OCI-LY3 (cell line): ENCODE results near the gene INO80D.

Experiments used
- H2AFZ ChIP-seq: fragments of 200-600, 300-600 bp; shearing (Covaris generic); 2 replicates; pipeline ENCODE4 v1.6.0; 2014; ENCODE audit warnings: antibody characterized with exemption, low read depth, low read length
- H3K27ac ChIP-seq: fragments of 200-600, 300-600 bp; sonication (generic); 2 replicates; pipeline ENCODE4 v1.5.1; 2014; ENCODE audit warnings: mild to moderate bottlenecking, low read length, moderate library complexity, mixed read lengths
- H3K27me3 ChIP-seq: fragments of 200-600, 300-600 bp; sonication (generic); 2 replicates; pipeline ENCODE4 v1.6.1; 2014; ENCODE audit warnings: low read depth, low read length, mixed read lengths
- H3K36me3 ChIP-seq: fragments of 200-600, 300-600 bp; sonication (generic); replicated peaks from 2 replicates; pipeline ENCODE3; 2014; ENCODE audit warnings: low read depth, low read length, mixed read lengths
- H3K4me1 ChIP-seq: fragments of 300-600, 200-600 bp; sonication (generic); 2 replicates; pipeline ENCODE4 v1.6.1; 2014; ENCODE audit warnings: low read length, mixed read lengths
- H3K4me2 ChIP-seq: fragments of 200-600, 300-600 bp; sonication (generic); 2 replicates; pipeline ENCODE4 v1.6.1; 2014; ENCODE audit warnings: low read length, mixed read lengths
- H3K4me3 ChIP-seq: fragments of 300-600, 200-600 bp; sonication (generic); 2 replicates; pipeline ENCODE4 v1.5.1; 2014; ENCODE audit warnings: antibody characterized with exemption, mild to moderate bottlenecking, low read length, moderate library complexity
- H3K79me2 ChIP-seq: fragments of 300-600, 200-600 bp; shearing (Covaris generic); 2 replicates; pipeline ENCODE4 v1.6.1; 2014; ENCODE audit warnings: mild to moderate bottlenecking, low read length, mixed read lengths
- H3K9ac ChIP-seq: fragments of 300-600, 200-600 bp; shearing (Covaris generic); 2 replicates; pipeline ENCODE4 v1.6.0; 2014; ENCODE audit warnings: mild to moderate bottlenecking, low read length, moderate library complexity
- H3K9me3 ChIP-seq: fragments of 200-600, 300-600 bp; shearing (Covaris generic); 2 replicates; pipeline ENCODE4 v1.6.1; 2014; ENCODE audit warnings: low read length, mixed read lengths; ENCODE audit not compliant: insufficient read depth
- H4K20me1 ChIP-seq: fragments of 200-600, 300-600 bp; sonication (generic); 2 replicates; pipeline ENCODE4 v1.6.1; 2016; ENCODE audit warnings: low read length, mixed read lengths; ENCODE audit not compliant: insufficient read depth
- EZH2phosphoT487 ChIP-seq: fragments of 200-600 bp; shearing (Covaris generic); IDR thresholded peaks from 2 replicates; pipeline ENCODE4 v1.6.1; 2018; ENCODE audit warnings: antibody characterized with exemption, mixed run types, low read depth
- TF ChIP-seq, protein P1 (sequence below): fragments of 200-600, 300-600 bp; sonication (generic); IDR thresholded peaks from 2 replicates; pipeline ENCODE4 v1.5.1; 2014; ENCODE audit warnings: antibody characterized with exemption, low read length, low read depth

Gene INO80D

GRCh38 chr2:205969584-205969983 lies 116.4 kb downstream of the INO80D start:
- Histone ChIP-seq H3K4me3 (0 out of 2 replicates have a peak overlapping the region, but pooled peaks have one; percentile 26), H3K4me2 (peak overlapping the region; percentile 53), H3K36me3 (no peaks in the 10 kb centered on the region), H3K79me2 (no peaks in the 10 kb centered on the region), H3K27ac (peak overlapping the region; percentile 26; the same call in 1 of the 2 replicates), H3K9me3 (no peaks in the 10 kb centered on the region), H2AFZ (no peak overlapping the region), H3K4me1 (peaks cover 54% of the 10 kb centered on the region), H3K27me3 (no peaks in the 10 kb centered on the region), H4K20me1 (no peaks in the 10 kb centered on the region), H3K9ac (no peak overlapping the region)
- TF ChIP-seq, protein P1, sequence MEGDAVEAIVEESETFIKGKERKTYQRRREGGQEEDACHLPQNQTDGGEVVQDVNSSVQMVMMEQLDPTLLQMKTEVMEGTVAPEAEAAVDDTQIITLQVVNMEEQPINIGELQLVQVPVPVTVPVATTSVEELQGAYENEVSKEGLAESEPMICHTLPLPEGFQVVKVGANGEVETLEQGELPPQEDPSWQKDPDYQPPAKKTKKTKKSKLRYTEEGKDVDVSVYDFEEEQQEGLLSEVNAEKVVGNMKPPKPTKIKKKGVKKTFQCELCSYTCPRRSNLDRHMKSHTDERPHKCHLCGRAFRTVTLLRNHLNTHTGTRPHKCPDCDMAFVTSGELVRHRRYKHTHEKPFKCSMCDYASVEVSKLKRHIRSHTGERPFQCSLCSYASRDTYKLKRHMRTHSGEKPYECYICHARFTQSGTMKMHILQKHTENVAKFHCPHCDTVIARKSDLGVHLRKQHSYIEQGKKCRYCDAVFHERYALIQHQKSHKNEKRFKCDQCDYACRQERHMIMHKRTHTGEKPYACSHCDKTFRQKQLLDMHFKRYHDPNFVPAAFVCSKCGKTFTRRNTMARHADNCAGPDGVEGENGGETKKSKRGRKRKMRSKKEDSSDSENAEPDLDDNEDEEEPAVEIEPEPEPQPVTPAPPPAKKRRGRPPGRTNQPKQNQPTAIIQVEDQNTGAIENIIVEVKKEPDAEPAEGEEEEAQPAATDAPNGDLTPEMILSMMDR = no peak
- TF ChIP-seq EZH2phosphoT487 = no peak

- H3K9ac ChIP-seq = no peak overlapping the region
- peak overlapping the region; percentile 45 for H3K4me2 ChIP-seq
- H3K27ac ChIP-seq = peak overlapping the region; percentile 13; the same call in 1 of the 2 replicates
- no peaks in the 10 kb centered on the region for H3K9me3 ChIP-seq
- H2AFZ ChIP-seq = no peak overlapping the region
- no peaks in the 10 kb centered on the region for H3K27me3 ChIP-seq
- peaks cover 59% of the 10 kb centered on the region for H3K4me1 ChIP-seq
- no peaks in the 10 kb centered on the region for H3K36me3 ChIP-seq
- no peaks in the 10 kb centered on the region for H4K20me1 ChIP-seq
- no peaks in the 10 kb centered on the region for H3K79me2 ChIP-seq
- H3K4me3 ChIP-seq = peak overlapping the region; percentile 11
- no peak for TF ChIP-seq EZH2phosphoT487
- TF ChIP-seq, protein P1 = no peak
These were observed 118.4 kb downstream of the INO80D start for GRCh38 chr2:205967391-205968075.

DNA sequence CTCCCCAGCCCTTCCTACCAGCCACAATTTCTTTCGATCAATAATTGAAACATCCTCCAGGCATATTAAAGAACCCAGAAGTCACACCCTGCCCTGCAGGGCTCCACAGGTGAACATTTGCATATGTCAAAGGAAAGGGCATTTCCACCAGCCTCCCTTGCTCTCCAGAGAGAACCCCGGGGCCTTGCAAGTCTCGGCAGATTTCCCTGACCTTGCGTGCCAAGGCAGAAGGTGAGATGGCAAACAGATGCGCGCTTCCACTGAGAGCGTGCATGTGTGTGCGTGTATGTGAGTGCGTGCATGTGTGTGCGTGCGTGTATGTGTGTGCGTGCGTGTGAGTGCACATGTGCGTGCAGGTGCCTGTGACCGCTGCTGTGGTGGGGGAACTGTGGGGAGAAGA lies 120.3 kb downstream of the INO80D start:
- Histone ChIP-seq H3K36me3 (no peaks in the 10 kb centered on the region), H3K4me2 (peak overlapping the region; percentile 59), H3K4me1 (peaks cover 57% of the 10 kb centered on the region), H3K4me3 (peak overlapping the region; percentile 63), H3K9ac (no peak overlapping the region), H3K79me2 (no peaks in the 10 kb centered on the region), H3K27me3 (no peaks in the 10 kb centered on the region), H3K9me3 (no peaks in the 10 kb centered on the region), H4K20me1 (no peaks in the 10 kb centered on the region), H2AFZ (0 out of 2 replicates have a peak overlapping the region, but pooled peaks have one; percentile 1), H3K27ac (no peak overlapping the region)
- TF ChIP-seq, protein P1 = no peak
- no peak for TF ChIP-seq EZH2phosphoT487

DNA sequence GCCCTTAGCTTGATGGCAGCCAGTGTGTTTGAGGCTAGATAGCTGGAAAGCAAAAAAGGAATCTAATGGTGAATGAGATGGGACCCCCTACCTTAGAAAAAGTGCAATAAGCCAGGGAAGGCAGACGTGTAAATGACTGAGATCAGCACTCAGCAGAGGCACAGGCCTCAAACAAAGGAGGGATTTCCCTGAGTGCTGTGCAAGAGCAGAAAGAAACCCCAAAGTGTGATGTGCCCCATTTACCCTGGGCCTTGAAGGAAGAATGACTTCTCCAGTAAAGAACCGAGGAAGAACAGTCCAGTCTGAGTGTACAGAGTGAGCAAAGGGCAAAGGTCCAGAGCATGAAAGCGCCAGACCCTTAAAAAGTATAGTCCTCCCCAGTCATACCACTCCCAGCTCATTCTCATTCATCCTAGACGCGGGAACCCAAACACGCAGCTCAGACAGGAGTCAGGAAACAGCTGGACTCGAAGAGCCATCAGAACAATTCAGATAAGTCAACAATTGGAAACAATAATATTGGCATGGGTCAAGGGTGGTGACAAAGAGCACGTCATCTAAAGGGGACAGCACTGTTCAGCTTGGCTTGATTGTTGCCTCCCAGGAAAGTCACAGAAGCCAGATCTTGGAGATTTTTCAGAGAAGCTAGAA lies 121.7 kb downstream of the INO80D start:
- H3K4me2 ChIP-seq = no peak overlapping the region
- H3K27me3 ChIP-seq = no peaks in the 10 kb centered on the region
- no peak for TF ChIP-seq EZH2phosphoT487
- TF ChIP-seq, protein P1 = no peak
- no peak overlapping the region for H3K9ac ChIP-seq
- H4K20me1 ChIP-seq = no peaks in the 10 kb centered on the region
- H3K4me1 ChIP-seq = peaks cover 42% of the 10 kb centered on the region
- no peak overlapping the region for H3K4me3 ChIP-seq
- no peaks in the 10 kb centered on the region for H3K36me3 ChIP-seq
- H3K27ac ChIP-seq = no peak overlapping the region
- H2AFZ ChIP-seq = no peak overlapping the region
- H3K79me2 ChIP-seq = no peaks in the 10 kb centered on the region
- no peaks in the 10 kb centered on the region for H3K9me3 ChIP-seq
